ENCODE results near the gene LPGAT1.
"Not testable (repeated sequence)": the region's sequence is repeated elsewhere in the genome, so short reads cannot be mapped to it uniquely, and the experiment has no call there.

Gene LPGAT1

DNA sequence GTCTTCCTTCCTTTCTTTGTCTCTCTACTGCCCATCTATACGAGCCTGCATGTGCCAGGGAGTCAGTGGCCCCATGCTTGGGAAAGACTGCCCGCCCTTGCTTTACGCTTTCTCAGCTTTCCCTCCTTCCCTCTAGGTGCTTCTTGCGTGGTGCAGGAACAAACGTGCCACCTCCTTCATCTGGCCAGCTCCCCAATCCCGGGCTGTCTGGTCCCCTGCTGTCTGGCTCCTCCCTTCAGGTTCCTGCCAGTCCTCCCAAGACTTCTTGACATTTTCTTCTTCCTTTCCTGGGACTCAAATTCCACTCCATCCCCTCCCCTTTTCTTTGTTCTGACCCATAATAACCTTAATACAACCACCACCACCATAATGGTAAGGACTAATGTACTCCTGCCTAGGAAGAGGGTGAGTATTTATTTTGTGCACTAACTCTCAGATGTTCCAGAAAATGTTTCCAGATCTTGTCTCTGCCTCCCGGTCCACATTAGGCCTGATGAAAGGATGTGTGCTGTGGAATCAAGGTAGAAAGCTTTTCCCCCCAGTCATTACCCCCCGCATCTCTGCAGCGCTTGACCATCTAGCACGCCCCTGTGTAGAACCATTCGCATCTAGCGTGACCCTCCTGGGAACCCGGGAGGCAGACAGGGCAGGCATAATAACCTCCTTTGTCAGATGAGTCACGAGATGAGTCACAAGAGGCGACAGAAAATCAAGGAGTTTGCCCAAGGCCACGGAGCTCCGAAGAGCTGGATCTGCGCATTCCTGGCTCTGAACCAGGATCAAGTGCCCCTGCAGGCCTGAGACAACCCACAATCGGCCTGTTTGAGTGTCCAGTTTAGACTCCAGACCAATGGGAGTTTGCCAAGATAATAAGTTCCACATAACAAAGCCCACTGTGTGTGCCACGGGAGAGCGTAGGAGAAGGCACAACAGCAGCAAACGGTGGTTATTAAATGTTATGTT, 95.1 kb downstream of the LPGAT1 start:
- no peak for DNase-seq (ENCODE audit: low read depth in 2 of 2)

DNA sequence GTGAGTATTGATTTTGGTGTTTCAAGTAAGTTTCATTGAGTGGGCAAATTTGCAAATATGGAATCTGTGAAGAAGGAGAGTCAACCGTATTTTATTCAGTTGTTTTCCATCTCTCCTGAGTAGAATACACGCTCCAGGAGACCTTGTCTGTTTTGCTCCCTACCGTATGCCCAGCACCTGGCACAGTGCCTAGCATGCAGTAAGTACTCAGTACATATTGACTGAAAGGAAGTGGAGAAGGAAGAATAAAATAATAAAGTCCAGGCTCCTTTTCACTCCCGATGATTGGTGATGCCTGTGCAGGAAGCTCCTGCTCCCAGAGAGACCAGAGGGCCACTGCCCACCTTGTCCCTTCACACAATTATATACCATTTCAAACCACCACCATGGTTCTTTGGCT, 95.8 kb downstream of the LPGAT1 start:
- no peak for DNase-seq (ENCODE audit: low read depth in 2 of 2)

DNA sequence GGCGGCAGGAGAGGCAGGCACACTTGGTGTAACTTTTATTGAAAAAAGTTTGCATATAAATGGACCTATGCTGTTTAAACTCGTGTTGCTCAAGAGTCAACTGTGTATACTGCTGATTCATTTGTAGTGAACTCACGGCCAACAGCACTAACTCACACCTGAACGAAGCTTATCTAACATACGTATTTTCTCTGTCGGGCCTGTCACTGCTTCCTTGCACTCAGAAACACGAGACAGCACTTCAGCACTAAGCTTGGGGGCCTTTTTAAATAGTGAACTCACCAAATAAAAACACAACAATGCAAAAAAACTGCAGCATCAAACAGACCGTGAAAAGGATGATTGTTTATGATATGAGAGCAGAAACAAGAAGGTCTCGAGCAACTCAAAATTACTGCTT, 96.2 kb downstream of the LPGAT1 start:
- no peak for DNase-seq (ENCODE audit: low read depth in 2 of 2)

DNA sequence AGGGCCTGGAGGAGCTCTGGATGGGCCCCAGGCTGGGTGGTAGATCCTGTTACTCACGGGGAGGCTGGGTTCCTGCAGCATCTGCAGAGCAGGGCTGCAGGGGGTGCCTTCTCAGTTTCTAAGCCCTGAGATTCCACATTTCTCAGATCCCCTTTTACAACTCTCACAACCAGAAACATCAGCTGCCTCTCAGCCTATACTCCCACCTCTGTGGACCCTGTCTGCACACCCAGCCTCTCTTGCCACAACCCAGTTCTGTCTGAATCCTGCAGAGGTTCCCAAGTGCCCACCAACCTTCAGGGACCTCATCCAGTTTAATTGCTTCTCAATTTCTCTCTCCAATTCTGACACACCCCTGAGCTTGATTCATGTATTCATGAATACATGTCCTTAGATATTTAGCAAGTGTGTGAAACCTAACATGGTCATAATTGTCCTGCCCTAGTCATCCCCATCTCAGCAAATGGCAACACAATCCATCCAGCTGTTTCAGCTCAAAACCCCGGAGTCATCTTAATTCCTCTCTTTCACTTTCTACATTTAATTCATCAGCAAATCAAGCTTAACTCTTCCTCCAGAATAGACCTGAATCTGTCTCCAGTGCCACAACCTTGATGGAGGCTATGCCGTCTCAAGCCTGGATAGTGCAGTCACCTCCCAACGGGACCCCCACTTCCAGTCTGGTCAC, 98.1 kb downstream of the LPGAT1 start:
- no peak for DNase-seq (ENCODE audit: low read depth in 2 of 2)

DNA sequence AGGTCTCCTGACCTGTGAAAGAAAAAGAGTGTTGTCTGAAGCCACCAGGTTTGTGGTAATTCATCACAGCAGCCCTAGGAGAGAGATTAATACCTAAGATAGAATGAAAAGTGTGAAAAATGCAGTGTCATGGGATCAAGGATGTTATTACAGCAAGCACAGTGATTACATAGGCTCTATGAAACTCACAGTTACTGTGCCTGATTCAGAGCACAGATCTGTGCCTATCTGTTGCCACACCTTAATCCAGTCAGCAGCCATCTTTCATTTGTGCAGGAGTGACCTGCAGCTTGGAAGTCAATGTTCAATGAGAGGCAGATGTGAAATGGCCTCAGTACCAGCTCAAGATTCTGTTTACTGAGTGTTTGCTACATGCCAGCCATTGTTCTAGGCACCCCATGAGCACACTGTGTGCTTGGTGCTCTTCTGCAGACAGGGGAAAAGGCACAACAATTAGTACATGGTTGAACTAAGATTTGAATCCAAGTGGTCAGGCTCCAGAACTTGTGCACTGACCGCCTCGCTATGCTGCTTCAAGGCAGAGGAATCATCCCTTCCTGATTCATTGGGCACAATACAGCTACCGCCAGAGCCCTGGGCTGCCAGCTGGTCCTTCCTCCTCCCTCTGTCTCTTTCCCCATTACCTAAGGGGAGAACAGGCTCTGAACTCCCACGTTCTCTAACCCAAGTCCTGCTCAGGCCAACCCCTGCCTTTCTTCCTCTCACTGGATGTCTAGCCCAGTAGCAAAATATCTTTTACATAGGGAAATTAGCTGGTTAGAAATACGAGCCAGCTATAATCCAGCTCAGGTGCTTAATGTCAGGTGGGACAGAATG, 98.9 kb downstream of the LPGAT1 start:
- DNase-seq (ENCODE audit: low read depth in 2 of 2) = no peak

DNA sequence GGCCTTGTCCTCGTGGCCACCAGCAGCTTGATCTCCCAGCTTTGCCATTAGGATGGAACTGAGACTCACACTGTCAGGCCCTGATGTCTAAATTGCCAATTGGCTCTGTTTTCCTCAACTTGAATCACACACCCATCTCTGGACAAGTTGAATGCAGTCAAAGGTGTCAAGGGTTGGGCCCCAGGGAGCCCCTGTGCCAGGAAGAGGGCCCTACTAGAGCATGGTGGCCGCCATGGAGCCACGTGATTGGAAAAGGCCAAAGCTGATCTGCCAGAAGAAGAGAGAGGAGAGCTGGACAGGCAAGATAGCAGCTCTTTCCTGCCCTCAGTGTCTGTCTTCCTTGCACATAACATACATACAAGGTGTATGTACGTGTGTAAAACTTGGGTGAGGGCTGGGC, 100.2 kb downstream of the LPGAT1 start:
- DNase-seq (ENCODE audit: low read depth in 2 of 2) = no peak

DNA sequence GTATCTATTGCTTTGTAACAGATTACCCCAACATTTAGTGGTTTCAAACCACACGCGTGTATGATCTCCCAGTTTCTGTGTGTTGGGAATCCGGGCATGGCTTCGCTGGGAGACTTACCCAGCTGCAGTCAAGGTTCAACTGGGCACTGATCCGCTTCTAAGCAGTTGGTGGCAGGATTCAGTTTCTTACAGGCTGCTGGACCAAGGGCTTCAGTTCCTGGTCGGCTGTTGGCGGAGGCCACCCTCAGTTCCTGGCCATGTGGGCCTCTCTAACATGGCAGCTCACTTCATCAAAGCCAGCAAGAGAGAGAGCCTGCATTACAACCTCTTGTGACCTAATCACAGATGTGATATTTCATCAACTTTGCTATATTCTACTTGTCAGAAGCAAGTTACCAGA, 101.3 kb downstream of the LPGAT1 start:
- no peak for DNase-seq (ENCODE audit: low read depth in 2 of 2)

DNA sequence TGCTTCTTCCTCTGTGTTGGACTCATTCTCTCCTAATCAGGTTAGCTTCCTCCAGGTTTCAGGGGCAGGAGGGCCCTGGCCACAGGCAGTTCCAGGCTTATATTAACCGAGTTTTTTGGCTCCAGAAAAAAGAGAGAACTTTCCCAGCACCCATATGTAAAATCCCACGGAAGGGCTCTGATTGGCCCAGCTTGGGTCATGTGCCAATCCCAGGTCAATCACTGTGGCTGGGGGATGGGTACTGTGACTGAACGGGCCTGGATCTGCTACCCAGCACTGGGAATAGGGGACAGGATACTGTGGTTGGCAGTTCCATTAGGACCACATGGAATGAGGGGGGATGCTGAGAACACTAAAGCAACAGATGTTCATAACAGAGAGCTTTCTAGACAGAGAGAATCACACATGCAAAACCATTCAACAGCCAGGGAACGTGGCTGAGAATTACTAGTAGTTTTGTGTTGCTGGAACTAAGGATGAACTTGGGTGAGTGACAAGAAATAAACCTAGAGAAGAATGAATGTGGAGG, 104.0 kb downstream of the LPGAT1 start:
- DNase-seq (ENCODE audit: low read depth in 2 of 2) = no peak

DNA sequence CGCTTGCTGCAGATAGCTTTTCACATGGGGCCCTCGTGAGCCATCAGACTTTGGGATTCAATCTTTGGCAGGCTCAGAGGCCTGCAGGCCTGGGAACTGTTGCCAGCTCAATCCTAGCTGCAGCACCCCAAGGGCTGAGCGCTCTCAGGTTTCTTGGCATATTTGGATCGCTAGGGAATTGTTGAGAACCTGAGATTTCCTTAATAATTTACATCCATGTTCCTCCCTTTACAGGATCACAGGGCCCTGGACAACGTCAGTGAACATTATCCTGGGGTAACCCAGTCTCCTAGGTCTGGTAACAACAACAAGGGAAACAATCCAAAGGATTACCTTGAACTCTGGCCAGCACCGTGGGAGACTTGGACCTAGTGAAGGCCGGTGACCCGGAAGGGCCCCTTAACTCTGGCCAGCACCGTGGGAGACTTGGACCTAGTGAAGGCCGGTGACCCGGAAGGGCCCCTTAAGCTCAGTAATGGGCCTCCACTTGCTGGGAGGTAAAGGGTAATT, 105.8 kb downstream of the LPGAT1 start:
- no peak for DNase-seq (ENCODE audit: low read depth in 2 of 2)

DNA sequence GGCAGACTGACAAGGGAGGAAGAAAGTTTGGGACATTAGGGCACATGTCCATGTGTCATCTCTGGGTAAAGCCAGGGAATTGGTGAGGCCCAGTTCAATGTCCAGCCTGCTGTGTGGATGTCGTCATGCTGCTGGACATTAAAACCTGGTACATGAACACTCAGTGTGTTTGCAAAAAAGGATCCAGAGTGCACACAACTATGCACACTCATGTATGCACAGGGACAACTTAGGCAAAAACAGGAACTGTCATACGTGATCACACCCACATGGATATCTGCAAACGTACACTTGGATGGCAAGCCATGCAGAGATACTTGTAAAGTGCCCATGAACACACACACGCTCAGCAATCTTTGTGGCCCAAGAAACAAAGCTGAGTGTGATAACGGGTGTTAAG, 107.3 kb downstream of the LPGAT1 start:
- no peak for DNase-seq (ENCODE audit: low read depth in 2 of 2)

DNA sequence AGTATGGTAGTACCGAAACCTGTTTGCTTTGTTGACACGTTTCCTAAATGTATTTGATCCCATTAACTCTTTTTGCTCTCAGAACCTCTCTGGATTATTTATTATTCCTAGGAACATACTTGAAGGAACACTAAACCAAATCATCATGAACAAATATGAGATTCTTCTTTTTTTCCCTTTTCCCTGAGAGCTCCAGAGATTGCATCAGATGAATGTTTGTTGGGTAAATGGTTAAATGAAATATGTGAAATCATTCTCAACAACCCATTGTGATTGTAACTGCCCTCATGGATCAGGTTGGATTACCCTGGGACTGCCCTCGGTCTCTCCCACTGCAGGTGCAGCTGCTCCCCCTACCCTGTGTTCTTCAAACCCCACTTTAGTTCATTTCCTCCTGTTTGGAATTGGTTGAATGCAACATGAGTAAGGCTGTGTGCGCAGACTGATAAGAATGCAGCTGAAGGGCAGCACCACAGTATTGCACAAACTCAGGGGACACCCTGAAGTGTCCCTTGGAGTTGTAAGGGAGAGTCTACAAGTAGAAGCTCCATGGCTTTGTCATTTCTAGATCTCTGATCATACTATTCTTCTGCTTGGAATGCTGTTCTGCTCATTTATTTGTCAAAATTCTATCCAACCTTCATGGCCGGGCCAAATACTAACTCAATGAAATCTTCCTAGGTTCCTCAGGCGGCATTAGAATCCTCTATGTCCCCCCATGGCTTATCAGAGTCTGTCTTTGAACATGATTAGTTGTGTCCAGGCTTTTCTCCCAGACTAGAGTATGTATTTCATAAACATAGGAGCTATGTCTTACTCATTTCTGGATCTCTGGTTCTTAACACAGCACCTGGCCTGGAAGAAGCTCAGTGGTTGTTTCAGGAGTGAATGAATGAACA, 108.0 kb downstream of the LPGAT1 start:
- DNase-seq (ENCODE audit: low read depth in 2 of 2) = no peak

DNA sequence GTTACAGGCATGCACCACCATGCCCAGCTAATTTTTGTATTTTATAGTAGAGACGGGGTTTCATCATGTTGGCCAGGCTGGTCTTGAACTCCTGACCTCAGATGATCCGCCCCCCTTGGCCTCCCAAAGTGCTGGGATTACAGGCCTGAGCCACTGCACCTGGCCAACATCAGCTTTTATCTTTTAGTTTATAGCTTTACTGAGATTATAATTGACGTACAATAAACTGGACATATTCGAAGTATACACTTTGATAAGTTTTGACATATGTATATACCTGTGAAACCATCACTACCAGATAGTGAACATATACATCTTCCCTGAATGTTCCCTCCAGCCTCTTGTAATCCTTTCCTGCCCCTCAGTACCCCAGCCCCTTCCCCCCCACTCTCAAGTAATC, 114.0 kb downstream of the LPGAT1 start:
- DNase-seq (ENCODE audit: low read depth in 2 of 2) = not testable (repeated sequence)

DNA sequence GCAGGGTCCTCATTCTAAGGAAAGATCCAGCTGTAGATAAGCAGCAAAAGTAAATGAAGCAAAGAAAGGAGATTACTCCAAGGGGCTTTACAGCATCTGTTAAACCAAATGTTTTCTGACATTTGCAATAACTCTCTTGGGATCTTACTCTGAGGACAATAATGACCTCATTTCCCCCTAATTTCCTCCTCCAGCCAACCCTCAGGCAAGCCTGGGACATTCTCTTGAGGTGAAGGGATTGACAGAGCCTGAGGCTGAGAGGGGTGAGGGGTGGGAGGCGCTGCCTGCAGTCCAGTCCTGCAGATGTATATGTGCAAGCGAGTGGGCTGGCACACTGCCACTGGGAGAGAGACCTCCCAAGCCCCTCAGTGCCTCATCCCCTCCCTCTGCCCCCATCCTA, 114.6 kb downstream of the LPGAT1 start:
- no peak for DNase-seq (ENCODE audit: low read depth in 2 of 2)

DNA sequence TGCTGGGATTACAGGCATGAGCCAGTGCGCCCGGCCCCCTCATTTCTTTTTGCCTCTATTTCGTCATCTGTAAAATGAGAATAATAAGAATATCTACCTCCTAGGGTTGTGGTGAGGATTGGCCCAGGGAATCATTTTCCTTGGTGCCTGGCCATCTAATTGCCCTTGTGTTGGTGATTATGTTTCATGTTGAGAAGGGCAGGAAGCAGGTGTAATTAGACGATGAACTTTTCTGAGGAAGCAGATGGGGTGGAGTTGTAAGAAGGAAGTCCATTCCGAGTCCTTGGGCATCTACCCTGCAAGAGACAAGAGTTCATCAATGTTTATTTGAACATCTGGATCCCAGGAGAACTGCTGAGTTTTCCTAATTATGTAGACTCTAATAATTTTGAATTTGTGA, 116.4 kb downstream of the LPGAT1 start:
- DNase-seq (ENCODE audit: low read depth in 2 of 2) = no peak

DNA sequence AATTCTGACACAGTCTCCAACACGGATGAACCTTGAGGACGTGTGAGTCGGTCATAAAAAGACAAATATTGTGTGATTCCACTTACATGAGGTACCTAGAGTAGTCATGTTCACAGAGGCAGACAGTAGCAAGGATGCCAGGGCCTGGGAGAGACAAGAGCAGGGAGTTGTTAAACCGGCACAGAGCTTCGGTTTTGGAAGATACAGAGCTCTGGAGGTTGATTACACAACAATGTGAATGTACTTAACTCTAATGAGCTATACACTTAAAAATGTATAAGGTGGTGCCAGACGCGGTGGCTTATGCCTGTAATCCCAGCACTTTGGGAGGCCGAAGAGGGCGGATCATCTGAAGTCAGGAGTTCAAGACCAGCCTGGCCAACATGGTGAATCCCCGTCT, 117.3 kb downstream of the LPGAT1 start:
- DNase-seq (ENCODE audit: low read depth in 2 of 2) = no peak

DNA sequence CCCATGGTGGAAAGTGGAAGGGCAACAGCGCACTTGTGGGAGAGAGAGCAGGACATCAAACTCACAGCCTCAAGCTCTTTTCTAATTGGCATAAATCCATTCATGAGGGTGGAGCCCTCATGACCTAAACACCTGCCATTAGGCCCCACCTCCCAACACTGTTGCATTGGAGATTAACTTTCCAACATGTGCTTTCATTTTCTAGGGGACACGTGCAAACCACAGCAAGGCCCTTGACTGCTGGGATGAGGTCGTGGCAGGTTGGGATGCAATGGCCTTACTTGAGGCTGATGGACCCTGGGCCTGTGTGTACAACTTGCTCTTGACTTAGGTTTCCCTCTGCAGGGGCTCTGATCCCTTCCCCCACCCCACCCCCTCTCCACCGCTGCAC, 119.3 kb downstream of the LPGAT1 start:
- DNase-seq (ENCODE audit: low read depth in 2 of 2) = no peak

DNA sequence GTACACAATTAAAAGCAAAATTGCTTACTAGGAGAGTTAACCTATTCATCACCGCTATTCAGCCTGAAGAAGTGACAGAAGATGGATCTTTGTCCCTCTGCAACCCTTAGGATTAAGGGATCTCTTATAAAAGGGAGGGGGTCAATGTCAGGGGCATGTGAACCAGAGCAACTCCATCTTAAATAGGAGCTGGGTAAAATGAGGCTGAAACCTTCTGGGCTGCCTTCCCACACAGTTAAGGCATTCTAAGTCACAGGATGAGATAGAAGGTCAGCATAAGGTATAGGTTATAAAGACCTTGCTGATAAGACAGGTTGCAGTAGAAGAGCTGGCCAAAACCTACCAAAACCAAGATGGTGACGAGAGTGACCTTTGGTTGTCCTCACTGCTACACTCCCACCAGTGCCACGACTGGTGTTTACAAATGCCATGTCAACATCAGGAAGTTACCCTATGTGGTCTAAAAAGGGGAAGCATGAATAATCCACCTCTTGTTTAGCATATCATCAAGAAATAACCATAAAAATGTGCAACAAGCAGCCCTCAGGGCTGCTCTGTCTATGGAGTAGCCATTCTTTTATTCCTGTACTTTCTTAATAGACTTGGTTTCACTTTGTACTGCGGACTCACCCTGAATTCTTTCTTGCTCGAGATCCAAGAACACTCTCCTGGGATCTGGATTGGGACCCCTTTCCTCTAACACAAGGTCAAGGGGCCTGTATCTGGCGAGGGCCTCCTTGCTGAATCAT, 119.8 kb downstream of the LPGAT1 start:
- DNase-seq (ENCODE audit: low read depth in 2 of 2) = no peak

DNA sequence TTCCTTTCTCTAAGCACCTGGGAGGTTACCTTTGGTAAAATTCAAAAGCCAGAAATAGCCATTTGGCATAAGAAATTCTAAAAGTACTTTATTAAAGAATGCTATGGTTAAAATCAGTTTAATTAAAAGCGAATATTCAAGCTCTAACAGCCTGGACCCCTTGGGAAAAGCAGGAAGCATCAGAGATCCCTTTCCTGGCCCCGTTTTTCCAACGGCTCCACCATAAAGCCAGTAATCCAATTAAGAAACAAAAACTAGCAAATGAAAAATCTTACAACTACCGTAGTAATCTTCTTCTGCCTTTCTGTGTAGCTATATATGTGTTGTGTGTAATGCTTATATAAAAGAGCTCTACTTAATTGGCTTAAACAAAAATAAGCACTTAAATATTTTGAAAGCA, 121.6 kb downstream of the LPGAT1 start:
- no peak for DNase-seq (ENCODE audit: low read depth in 2 of 2)

DNA sequence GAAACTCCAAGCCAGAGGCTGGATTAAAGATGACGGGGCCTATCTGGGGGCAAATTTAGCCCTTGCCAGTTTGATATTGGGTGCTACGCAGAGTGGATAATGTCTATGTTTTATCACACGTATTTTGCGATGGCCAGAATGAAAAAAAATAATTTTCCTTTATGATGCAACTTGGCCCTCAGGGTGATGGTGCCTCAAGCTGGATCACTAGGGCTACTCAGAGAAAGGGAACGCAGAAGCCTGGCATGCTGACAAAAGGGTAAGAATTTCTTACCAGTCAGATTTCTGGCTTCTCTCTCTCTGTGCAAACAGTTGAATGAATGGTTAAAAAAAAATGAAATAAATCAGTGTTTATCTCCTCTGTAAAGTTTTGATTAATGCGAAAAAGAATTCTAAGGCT, 122.6 kb downstream of the LPGAT1 start:
- no peak for DNase-seq (ENCODE audit: low read depth in 2 of 2)

DNA sequence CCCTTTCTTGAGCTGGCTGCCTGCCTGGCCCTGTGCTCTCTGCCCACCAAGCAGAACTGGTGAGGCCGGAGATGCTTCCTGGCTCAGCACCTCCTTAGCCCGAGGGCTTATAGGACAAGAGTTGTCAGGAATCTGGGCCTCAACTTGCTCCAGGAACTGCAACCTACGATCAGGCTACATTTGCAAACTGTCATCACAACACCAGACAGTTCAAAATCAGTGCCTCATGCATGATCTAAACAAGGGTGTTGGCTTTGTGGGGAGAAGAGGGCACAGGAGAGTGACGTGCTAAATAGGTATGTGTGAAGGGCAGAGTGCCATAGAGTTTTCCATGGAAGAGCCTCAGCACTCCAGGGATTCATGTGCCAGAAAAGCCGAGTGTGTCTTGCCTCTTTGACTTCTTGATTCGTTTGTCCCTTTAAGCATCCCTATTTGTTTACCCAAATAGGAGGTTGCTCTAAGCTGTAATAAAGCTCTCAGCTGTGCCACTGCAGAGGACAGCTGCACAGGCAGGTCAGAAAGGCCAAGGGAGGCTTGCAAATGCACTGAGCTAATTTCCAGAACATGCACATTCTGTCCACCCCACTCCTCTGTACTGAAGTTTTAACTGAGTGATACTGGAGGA, 125.0 kb downstream of the LPGAT1 start:
- DNase-seq (ENCODE audit: low read depth in 2 of 2) = no peak
